D721Med (cell line): ENCODE results near the gene ASIC3.
A peak's percentile ranks its signal among the peaks of the same experiment; 100 is the strongest.

ENCODE experiments used
- DNase-seq: peaks from one replicate; pipeline ENCODE4 v3.0.0; 2011; ENCODE audit warnings: low spot score; ENCODE audit not compliant: insufficient read length
- FAIRE-seq: peaks from 2 replicates; lab custom pipeline; 2011; peaks lifted over from hg19 to GRCh38; lab: Jason Lieb, UNC
- TF ChIP-seq, protein P1 (sequence below): IDR thresholded peaks from 2 replicates; pipeline ENCODE4 v1.5.1; 2012; ENCODE audit warnings: mild to moderate bottlenecking, control low read depth; ENCODE audit not compliant: insufficient read depth; ENCODE audit errors: missing control alignments

Gene ASIC3

DNA sequence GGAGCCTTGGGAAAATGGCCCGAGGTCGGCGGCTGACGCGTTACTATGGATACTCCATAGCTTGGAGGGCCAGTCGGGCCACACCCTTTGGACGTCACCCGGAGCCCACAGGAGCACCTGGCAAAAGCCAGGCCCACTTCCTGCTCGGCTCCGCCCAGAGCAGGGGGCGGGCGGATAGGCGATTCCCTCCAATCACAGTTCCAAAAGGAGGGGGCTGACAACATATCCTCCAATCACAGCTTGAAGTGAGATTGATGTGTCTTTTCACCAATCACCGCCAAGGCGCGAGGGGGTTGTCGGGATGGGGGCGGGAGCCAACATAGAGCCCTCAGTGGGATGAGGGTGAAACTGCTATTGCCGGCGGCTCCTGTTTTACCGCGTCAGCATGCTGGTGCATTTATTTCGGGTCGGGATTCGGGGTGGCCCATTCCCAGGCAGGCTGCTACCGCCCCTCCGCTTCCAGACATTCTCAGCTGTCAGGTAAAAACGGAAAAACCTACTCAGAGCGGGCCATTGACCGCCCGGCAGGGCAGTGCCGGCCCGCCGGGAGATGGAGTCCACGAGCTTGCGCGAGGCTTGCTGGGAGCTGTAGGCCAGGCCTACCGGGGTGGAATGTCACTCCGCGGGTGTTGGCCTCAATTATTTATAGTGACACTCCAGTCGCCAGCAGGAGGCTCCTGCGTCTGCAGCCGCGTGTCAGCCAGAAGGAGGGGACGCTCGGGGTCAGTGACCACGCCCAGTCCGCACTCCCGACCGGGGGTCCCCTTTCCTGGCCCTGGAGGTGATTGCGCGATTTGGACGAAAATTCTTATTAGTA lies 20.0 kb upstream of the ASIC3 start, which contains the start of gene ABCB8:
ABCB8 (plus strand) TSS at position 320 of the 817 bp plus-strand sequence; CDS start at position 386, 66 bp downstream.
- no peak for FAIRE-seq
- TF ChIP-seq, protein P1, sequence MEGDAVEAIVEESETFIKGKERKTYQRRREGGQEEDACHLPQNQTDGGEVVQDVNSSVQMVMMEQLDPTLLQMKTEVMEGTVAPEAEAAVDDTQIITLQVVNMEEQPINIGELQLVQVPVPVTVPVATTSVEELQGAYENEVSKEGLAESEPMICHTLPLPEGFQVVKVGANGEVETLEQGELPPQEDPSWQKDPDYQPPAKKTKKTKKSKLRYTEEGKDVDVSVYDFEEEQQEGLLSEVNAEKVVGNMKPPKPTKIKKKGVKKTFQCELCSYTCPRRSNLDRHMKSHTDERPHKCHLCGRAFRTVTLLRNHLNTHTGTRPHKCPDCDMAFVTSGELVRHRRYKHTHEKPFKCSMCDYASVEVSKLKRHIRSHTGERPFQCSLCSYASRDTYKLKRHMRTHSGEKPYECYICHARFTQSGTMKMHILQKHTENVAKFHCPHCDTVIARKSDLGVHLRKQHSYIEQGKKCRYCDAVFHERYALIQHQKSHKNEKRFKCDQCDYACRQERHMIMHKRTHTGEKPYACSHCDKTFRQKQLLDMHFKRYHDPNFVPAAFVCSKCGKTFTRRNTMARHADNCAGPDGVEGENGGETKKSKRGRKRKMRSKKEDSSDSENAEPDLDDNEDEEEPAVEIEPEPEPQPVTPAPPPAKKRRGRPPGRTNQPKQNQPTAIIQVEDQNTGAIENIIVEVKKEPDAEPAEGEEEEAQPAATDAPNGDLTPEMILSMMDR, result peak; percentile 56

DNA sequence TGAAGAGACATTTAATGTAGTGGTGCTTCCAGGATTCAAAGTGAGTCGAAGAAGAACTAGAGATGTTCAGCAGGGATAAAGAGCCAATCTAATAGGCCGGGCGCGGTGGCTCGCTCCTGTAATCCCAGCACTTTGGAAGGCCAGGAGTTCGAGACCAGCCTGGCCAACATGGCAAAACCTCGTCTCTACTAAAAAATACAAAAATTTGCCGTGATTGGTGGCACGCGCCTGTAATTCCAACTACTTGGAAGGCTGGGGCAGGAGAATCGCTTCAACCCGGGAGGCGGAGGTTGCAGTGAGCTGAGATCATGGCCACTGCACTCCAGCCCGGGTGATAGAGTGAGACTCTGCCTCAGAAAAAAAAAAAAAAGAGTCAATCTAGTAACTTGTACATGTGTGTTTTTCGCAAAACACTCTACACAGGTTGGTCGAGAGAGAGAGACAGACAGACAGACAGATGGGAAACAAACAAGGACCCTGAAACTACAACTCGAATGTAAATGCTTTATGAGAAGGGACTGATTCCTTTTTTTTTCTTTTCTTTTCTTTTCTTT lies 19.3 kb upstream of the ASIC3 start:
- TF ChIP-seq, protein P1, result no peak
- DNase-seq (no peak), FAIRE-seq (no peak)

More for the DNA sequence above, 20.0 kb upstream of the ASIC3 start, which contains the start of gene ABCB8:
- peak; percentile 90 for DNase-seq

DNA sequence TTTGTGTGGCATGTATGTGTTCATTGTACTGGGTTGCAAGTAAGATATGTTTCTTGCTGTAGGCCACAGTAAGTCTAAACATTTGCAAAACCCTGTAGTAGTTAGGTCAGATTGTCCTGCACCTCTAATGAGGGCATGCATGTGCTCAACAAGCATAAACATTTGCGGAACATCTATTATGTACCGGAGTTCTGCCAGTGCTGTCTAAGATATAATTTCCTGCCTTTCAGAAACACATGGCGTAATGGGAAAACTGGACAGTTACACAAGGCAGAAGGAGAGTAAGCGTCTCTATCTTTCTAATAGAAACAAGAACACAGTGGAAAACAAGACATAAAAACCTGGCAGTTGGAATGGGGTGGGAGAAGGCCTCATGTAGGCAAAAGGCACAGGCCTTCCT lies 17.3 kb upstream of the ASIC3 start:
- FAIRE-seq, result no peak
- TF ChIP-seq, protein P1, result no peak
- DNase-seq, result no peak

DNA sequence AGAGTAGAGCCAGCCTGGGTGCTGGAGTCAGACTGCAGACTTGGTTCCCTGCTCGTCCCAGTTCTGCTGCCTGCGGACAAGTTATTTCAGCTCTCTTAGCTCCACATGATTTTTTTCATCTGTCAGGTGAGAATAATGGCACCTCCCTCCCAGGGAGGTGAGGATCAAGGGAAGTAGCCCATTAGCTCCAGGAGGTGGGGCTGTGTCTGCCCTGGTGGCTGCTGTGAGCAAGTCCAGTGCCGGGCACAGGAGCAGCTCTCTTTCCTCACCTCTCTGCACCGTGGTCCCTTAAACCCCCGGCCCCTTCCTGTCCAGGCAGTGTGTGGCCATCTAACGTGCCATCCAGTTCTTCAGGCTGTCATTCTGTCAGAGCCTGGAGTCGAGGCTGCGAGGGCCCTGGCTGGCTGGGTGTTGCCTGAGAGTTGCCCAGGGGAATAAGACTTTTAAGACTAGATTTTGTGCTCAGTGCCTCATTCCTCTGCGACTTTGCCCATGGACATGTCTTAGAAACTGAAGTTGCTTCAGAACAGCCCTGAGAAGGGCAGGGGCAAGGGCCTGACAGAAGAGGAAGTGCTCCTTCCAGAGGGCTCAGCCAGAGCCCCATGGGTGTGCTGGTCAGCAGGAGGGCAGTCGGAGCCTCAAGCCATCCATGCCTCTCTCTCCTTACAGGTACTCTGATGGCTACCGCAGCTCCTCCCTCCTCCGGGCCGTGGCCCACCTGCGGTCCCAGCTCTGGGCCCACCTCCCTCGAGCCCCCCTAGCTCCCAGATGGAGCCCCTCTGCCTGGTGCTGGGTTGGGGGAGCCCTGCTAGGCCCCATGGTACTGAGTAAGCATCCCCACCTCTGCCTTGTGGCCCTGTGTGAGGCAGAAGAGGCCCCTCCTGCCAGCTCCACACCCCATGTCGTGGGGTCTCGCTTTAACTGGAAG lies 15.1 kb upstream of the ASIC3 start:
- DNase-seq, result no peak
- FAIRE-seq, result no peak

GRCh38 chr7:151033864-151034249 lies 14.5 kb upstream of the ASIC3 start:
- DNase-seq (no peak), FAIRE-seq (no peak)
- TF ChIP-seq, protein P1, result no peak

More for the DNA sequence above, 15.1 kb upstream of the ASIC3 start:
- TF ChIP-seq, protein P1, result no peak

GRCh38 chr7:151034312-151035025 lies 13.9 kb upstream of the ASIC3 start:
- no peak for DNase-seq
- TF ChIP-seq, protein P1, result no peak
- no peak for FAIRE-seq
